ENCODE data around the gene SLCO3A1.
A peak's percentile ranks its signal among the peaks of the same experiment; 100 is the strongest.
"Not testable (repeated sequence)": the region's sequence is repeated elsewhere in the genome, so short reads cannot be mapped to it uniquely, and the experiment has no call there.

Gene SLCO3A1

DNA sequence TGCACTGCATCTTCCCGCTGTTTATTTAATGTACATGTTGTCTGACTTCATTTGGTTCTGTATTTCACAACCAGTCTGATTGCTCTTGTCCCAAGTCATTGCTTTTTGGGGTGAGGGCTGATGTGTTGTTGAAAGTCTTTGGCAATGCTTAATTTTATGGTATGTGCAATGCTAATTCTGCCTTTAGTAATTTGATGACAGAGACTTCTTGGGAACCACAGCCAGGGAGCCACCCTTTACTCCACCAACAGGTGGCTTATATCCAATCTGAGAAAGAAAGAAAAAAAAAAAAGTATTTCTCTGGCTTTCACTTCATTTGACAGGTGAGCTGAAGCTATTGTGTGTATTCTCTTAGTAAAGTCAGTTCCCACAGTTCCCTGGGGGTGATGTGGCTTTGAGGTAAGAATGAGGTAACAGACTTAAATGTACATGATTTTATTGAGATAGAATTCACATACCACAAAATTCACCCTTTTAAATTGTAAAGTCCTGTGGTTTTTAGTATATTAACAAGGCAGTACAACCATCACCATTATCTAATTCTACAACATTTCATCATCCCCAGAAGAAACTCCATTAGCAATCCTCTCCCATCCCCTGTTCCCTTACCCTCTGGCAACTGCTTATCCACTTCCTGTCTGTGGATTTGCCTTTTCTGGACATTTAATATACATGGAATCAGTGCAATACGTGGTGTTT lies 97.3 kb downstream of the SLCO3A1 start:
- no peak overlapping the region for H3K27ac Mint-ChIP-seq
- no peak overlapping the region for H3K4me3 Mint-ChIP-seq
- DNase-seq (ENCODE audit: low spot score): no peak
- no peaks in the 10 kb centered on the region for H3K36me3 Mint-ChIP-seq (ENCODE audit: low read depth)
- H3K9me3 Mint-ChIP-seq: no peaks in the 10 kb centered on the region
- peaks cover 3% of the 10 kb centered on the region for H3K27me3 Mint-ChIP-seq (ENCODE audit: low read depth)
- H3K4me1 Mint-ChIP-seq (ENCODE audit: low read depth): peaks cover 45% of the 10 kb centered on the region

DNA sequence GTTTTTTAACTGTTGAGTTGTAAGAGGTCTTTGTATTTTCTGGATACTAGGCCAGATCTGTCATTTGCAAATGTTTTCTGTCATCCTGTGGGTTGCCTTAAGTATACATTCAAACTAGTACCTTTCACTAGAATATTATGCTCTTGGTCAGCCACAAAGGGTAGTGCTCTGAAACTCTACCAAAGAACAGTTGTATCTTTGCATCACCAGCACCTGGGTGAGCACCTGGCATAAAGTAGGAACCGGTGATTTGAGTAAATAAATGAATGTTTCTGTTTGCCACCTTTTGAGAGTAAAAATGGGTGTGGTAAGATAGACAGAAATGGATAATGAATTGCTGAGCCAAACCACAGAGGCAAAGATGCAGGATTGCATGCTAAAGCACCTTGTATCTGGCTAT lies 98.7 kb downstream of the SLCO3A1 start:
- Mint-ChIP-seq H3K27ac (no peak overlapping the region), H3K36me3 (ENCODE audit: low read depth) (no peaks in the 10 kb centered on the region), H3K4me1 (ENCODE audit: low read depth) (peaks cover 41% of the 10 kb centered on the region), H3K4me3 (no peak overlapping the region), H3K9me3 (no peaks in the 10 kb centered on the region), H3K27me3 (ENCODE audit: low read depth) (no peaks in the 10 kb centered on the region)
- DNase-seq (ENCODE audit: low spot score): no peak

DNA sequence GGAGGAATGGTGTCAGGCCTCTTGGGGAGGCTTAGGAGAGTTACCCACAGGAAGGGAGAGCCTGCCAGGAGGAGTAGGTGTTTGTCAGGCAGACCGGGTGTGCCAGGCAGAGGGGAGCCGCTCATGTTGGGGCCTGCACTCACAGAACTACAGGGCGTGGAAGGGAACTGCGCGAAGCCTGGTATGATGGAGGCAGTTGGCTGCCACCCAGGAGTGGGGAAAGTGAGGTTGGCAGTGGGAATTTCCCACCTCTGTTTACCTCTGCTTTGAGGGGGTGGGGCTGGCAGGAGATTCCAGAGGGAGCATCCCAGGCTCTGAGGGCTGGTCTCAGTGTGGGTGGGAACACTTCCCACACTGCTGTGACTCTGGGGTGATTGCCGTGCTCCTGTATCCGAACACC lies 99.9 kb downstream of the SLCO3A1 start:
- Mint-ChIP-seq H3K36me3 (ENCODE audit: low read depth) (no peaks in the 10 kb centered on the region), H3K9me3 (no peaks in the 10 kb centered on the region), H3K4me1 (ENCODE audit: low read depth) (peaks cover 37% of the 10 kb centered on the region), H3K27ac (peak overlapping the region; percentile 13), H3K27me3 (ENCODE audit: low read depth) (no peaks in the 10 kb centered on the region), H3K4me3 (peak overlapping the region; percentile 5)
- no peak for DNase-seq (ENCODE audit: low spot score)

DNA sequence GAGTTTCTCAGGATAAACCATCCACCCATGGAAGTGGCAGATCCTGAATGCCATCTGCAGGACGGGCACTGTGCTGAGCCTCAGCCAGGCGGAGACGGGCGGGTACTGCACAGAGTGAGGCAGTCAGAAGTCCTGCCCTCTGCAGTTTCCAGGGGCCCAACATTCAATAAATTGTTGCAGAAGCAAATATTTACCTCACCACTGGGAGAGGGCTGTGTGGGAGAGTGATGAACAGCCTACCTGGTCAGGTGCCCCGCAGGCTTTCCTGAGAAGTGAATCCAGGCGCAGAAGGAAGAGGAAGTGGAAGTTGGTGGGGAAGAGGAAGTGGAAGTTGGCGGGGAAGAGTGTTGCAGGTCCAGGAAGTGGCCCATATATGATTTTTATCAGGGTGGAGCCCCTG lies 100.8 kb downstream of the SLCO3A1 start:
- peaks cover 37% of the 10 kb centered on the region for H3K4me1 Mint-ChIP-seq (ENCODE audit: low read depth)
- H3K4me3 Mint-ChIP-seq: no peak overlapping the region

DNA sequence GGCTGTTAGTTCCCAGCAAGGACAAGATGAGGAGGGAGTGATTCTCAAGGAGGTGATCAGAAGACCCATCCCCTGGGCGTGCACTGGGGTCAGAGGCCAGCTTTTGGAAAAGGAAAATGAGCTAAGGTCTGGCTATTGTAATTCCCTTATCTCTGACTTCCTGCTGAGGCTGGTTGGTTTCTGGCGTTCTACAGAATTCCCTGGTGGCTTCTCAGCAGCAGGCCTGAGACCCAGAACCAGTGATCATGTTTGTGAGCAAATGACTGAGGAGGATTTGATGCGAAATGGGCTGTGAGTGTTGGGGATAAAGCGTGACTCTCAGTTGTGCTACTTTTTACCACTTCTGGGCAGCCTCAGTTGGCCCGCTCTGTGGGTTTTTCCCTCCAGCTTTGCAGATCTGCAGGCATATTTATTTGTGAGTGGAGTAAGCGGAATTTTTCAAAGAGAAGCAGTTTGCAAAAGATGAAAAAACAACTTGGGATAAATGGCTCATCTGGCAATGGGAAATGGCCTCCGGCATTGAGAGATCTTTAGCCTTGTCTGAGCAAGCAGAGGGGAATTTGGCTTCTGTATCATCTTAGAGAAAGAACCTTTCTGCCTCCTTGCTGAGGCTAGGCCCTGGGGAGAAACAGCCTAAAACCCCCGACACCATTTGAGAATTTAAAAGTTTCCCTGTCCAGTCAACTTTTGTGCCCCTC lies 102.7 kb downstream of the SLCO3A1 start:
- Mint-ChIP-seq H3K27me3 (ENCODE audit: low read depth) (no peaks in the 10 kb centered on the region), H3K27ac (no peak overlapping the region), H3K4me3 (no peak overlapping the region), H3K36me3 (ENCODE audit: low read depth) (no peaks in the 10 kb centered on the region), H3K4me1 (ENCODE audit: low read depth) (peaks cover 25% of the 10 kb centered on the region), H3K9me3 (no peaks in the 10 kb centered on the region)
- DNase-seq (ENCODE audit: low spot score): no peak

More for the DNA sequence above, 100.8 kb downstream of the SLCO3A1 start:
- Mint-ChIP-seq H3K36me3 (ENCODE audit: low read depth) (no peaks in the 10 kb centered on the region), H3K27ac (no peak overlapping the region), H3K9me3 (no peaks in the 10 kb centered on the region), H3K27me3 (ENCODE audit: low read depth) (no peaks in the 10 kb centered on the region)
- no peak for DNase-seq (ENCODE audit: low spot score)

DNA sequence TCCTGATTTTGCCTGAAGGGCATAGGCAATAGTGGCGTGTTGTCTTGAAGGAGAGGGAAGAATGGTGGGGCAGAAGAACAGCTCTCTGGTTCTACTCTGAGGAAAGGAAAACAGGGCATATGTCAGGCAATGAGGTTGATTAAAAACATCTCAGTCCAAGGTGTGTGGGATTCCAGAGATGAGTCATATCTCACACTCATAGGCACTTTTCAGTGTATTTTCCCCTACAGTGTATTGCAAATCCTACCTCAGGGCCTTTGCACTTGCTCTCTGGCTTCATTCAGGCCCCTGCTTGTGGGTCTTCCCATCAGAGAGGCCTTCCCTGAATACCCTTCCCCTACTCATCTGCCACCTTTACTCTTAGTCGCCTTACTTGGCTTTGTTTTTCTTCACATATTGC lies 107.8 kb downstream of the SLCO3A1 start:
- no peak overlapping the region for H3K4me3 Mint-ChIP-seq
- H3K27ac Mint-ChIP-seq: no peak overlapping the region

DNA sequence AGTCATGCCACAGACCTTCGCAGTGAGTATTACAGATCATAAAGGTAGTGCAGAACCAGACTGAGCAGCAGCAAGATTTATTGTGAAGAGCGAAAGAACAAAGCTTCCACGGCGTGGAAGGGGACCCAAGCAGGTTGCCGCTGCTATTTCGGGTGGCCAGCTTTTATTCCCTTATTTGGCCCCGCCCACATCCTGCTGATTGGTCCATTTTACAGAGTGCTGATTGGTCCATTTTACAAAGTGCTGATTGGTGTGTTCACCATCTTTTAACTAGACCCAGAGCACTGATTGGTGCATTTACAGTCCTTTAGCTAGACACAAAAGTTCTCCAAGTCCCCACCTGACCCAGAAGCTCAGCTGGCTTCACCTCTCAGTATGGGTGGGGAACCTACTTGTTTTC lies 110.2 kb downstream of the SLCO3A1 start:
- not testable (repeated sequence) for H3K27me3 Mint-ChIP-seq (ENCODE audit: low read depth); H3K36me3 Mint-ChIP-seq (ENCODE audit: low read depth); DNase-seq (ENCODE audit: low spot score); H3K9me3 Mint-ChIP-seq; H3K4me3 Mint-ChIP-seq; H3K27ac Mint-ChIP-seq; H3K4me1 Mint-ChIP-seq (ENCODE audit: low read depth)

More for the DNA sequence above, 107.8 kb downstream of the SLCO3A1 start:
- H3K4me1 Mint-ChIP-seq (ENCODE audit: low read depth): peaks cover 3% of the 10 kb centered on the region
- H3K9me3 Mint-ChIP-seq: peaks cover 4% of the 10 kb centered on the region
- H3K36me3 Mint-ChIP-seq (ENCODE audit: low read depth): peaks cover 2% of the 10 kb centered on the region
- H3K27me3 Mint-ChIP-seq (ENCODE audit: low read depth): no peaks in the 10 kb centered on the region
- no peak for DNase-seq (ENCODE audit: low spot score)

DNA sequence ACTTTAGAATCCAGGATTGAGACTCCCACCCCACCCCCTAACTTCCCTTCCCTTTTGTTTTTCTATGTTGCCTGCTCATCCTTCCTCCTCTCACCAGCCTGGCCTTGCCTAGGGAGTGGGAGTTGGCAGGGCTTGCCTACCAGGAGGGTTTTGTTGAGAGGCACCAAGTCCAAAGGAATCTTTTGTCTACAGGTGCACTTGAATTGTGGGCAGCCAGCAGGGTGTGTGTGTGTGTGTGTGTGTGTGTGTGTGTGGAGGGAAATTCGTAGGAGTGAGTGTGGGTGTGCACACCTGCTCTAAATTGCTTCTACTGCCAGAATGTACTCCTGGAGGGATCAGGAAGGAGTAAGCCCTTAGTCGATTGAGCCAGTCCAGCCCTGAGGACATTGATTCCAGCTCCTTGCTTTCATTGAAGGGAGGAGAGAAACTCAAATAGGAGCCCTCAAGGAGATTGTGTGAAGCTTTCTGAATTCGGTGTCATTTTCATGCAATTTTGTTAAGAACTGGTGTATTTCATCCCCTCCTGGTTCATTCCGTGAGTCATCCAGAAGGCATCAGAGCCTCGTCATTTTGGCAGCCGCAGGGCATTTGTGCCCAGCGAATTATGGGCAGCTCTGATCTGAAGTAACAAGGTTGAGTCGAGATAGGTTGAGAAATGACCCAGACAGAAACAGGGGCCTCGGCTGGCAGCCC lies 112.1 kb downstream of the SLCO3A1 start:
- no peaks in the 10 kb centered on the region for H3K27me3 Mint-ChIP-seq (ENCODE audit: low read depth)
- H3K27ac Mint-ChIP-seq: no peak overlapping the region
- H3K4me3 Mint-ChIP-seq: no peak overlapping the region
- peaks cover 4% of the 10 kb centered on the region for H3K9me3 Mint-ChIP-seq
- peaks cover 2% of the 10 kb centered on the region for H3K36me3 Mint-ChIP-seq (ENCODE audit: low read depth)
- H3K4me1 Mint-ChIP-seq (ENCODE audit: low read depth): peaks cover 3% of the 10 kb centered on the region
- no peak for DNase-seq (ENCODE audit: low spot score)

DNA sequence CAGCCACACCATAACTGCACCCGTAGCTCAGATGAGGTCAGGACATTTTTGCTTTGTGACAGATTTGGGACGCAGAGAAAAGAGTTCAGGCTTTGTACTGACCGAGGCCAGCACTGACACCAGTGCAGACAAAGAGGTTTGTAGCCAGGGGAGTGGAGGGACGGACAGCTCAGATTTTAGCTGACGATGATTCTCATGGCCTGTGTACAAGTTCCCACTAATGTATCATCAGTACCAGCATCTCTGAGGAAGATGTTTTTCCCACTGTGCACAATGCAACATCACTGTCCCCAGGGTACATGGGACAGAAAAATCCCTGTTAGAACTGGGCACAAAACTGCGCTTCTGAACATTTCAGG lies 112.7 kb downstream of the SLCO3A1 start:
- Mint-ChIP-seq H3K4me1 (ENCODE audit: low read depth) (peaks cover 3% of the 10 kb centered on the region), H3K27me3 (ENCODE audit: low read depth) (no peaks in the 10 kb centered on the region), H3K36me3 (ENCODE audit: low read depth) (peaks cover 2% of the 10 kb centered on the region), H3K4me3 (no peak overlapping the region), H3K27ac (no peak overlapping the region), H3K9me3 (peaks cover 4% of the 10 kb centered on the region)
- DNase-seq (ENCODE audit: low spot score): no peak

DNA sequence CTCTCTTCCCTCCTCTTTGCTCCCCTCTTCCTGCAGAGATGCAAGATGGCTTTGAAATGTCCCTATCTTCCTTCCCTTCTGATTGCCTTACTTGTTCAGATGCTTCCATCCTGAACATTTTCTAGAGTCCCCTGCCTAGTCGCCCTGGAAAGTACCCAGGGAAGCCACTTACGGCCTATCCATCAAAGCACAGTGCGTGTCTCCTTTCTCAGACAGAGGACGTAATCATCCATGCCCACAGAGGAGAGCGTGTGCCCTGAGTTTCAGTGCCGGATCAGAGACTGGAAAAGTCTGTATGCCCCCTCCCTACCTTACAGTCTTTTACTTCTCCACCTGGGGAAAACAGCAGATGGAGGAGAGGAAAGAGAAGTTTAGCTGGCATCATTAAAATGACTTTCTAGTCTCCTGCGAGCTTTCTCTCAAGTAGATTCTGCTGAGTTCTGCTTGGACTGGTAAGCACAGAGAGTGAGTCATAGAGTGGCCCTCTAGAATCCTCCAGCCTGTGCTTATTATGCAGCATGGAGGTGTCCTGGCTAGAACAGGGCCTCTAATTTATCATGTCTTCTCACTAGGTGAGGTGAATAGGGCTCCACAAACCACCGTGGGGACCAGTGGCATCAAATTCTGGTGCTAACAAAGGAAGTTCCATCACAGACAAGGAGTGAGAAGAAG lies 114.6 kb downstream of the SLCO3A1 start:
- Mint-ChIP-seq H3K4me3 (no peak overlapping the region), H3K27ac (no peak overlapping the region), H3K36me3 (ENCODE audit: low read depth) (peaks cover 2% of the 10 kb centered on the region), H3K4me1 (ENCODE audit: low read depth) (peaks cover 2% of the 10 kb centered on the region), H3K27me3 (ENCODE audit: low read depth) (no peaks in the 10 kb centered on the region), H3K9me3 (peaks cover 4% of the 10 kb centered on the region)
- DNase-seq (ENCODE audit: low spot score): no peak

DNA sequence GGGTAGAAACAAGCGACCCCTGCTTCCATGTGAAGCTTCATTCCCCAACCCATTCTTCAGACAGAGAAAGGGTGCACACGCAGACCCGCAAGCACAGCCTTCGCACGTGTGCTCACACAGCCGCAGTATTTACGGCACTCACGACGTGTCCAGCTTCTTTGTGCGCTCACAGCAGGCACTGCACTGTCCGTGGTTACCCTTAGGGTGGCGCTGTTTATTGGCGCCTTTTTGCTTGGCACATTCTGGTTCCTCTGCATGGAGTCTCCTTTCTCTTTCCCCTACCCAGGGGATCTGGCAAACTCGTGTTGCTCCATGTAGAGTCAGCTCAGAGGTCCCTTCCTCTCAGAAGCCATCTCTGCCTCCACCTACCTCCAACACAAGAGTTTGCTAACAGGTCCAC lies 115.1 kb downstream of the SLCO3A1 start:
- Mint-ChIP-seq H3K27me3 (ENCODE audit: low read depth) (no peaks in the 10 kb centered on the region), H3K9me3 (peaks cover 1% of the 10 kb centered on the region), H3K36me3 (ENCODE audit: low read depth) (peaks cover under 1% of the 10 kb centered on the region), H3K4me1 (ENCODE audit: low read depth) (peaks cover 2% of the 10 kb centered on the region), H3K4me3 (no peak overlapping the region), H3K27ac (no peak overlapping the region)
- no peak for DNase-seq (ENCODE audit: low spot score)

DNA sequence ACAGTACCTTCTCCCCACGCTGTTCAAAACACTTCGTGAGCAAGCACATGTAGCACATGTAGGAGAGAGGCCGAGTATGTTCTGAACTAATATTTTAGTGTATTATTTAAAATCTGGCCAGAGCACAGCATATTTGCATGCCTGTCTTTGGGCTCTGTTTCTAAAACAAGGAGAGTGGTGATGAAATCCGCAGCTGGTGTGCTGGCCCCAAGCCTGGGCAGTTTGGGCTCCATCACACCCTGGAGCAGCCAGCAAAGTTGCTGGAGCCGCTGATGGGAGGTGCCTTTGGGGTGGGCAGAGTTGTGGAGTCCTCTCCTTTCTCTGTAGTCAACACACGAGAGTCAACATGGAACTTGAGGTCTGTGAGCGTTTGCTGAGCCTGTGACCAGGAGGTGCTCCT lies 116.6 kb downstream of the SLCO3A1 start:
- DNase-seq (ENCODE audit: low spot score): no peak
- no peak overlapping the region for H3K27ac Mint-ChIP-seq
- H3K9me3 Mint-ChIP-seq: no peaks in the 10 kb centered on the region
- H3K36me3 Mint-ChIP-seq (ENCODE audit: low read depth): no peaks in the 10 kb centered on the region
- H3K4me1 Mint-ChIP-seq (ENCODE audit: low read depth): peaks cover 2% of the 10 kb centered on the region
- no peaks in the 10 kb centered on the region for H3K27me3 Mint-ChIP-seq (ENCODE audit: low read depth)
- no peak overlapping the region for H3K4me3 Mint-ChIP-seq

DNA sequence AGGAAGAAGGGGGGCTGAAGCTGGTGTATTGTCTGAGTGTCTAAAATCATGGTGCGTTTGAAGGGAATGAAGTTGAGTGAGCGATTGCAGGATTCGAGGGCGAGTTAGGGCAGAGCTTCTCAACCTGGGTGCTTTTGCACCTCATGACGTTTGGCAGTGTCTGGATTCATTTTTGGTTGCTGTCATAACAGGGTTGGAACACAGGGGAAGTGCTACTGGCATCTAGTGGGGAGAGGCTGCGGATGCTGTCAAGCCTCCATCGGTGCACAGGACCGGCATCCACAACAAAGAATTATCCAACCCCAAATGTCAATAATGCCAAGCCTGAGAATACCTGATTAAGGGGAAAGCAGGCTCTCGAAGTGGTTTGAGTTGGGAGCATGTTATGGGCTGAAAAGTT lies 120.0 kb downstream of the SLCO3A1 start:
- Mint-ChIP-seq H3K36me3 (ENCODE audit: low read depth) (no peaks in the 10 kb centered on the region), H3K4me3 (no peak overlapping the region), H3K27me3 (ENCODE audit: low read depth) (peaks cover 3% of the 10 kb centered on the region), H3K27ac (no peak overlapping the region), H3K4me1 (ENCODE audit: low read depth) (peaks cover 4% of the 10 kb centered on the region), H3K9me3 (no peaks in the 10 kb centered on the region)
- DNase-seq (ENCODE audit: low spot score): no peak

DNA sequence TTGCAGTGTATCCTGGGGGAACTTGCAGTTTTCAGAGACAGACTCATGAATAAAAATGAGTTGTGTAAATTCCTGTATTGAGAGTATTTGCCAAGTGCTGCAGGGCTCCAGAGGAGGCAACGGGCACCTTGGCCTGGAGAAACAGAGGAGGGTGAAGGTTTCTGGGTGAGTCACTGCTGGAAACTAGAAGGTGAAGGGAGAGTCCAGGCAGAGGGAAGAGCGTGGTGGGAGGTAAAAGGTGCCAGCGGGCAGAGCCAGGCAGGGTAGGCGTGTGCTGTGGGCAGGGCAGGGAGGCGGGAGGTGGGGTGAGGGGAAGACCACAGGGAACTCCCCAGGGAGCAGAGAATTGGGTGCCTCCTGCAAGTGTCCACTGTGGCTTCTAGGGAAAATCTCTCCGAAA lies 120.8 kb downstream of the SLCO3A1 start:
- Mint-ChIP-seq H3K27me3 (ENCODE audit: low read depth) (peaks cover 3% of the 10 kb centered on the region), H3K4me1 (ENCODE audit: low read depth) (peaks cover 4% of the 10 kb centered on the region), H3K27ac (no peak overlapping the region), H3K9me3 (no peaks in the 10 kb centered on the region), H3K36me3 (ENCODE audit: low read depth) (no peaks in the 10 kb centered on the region), H3K4me3 (no peak overlapping the region)
- DNase-seq (ENCODE audit: low spot score): no peak
